ENCODE data around the gene STKLD1.

Gene STKLD1

DNA sequence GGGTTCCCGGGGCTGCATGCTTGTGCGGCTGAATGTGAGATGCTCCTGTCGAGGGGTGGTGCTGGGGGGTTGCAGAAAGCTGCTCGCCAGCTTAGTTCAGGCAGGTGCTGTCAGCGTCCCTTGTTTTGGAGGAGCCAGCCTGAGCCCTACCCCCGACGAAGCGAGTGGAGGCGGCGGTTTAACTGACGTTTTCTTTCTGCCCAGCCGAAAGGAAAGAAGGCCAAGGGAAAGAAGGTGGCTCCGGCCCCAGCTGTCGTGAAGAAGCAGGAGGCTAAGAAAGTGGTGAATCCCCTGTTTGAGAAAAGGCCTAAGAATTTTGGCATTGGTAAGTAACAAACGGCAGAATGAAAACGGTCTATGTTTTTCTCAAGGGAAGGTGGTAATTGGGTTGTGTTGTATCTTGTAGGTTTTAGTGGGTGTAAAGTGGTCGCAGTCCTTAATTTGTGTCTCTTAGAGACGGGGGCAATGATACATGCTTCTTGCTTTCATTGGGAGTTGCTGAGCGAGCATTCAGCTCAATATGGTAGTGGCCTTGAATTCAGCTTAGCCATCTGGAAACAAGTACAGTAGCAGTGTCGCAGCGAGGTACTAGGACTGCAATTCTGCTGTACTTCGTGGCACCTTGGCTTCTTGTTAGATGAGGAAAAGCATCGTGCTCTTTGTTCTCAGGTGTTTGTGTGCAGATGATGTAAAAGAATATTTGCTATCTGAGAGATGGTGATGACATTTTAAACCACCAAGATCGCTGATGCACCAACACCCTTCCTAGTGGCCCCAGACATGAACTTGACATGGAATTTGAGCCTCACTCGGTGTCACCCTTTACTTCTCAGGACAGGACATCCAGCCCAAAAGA is 27.2 kb upstream of the STKLD1 start:
- Histone ChIP-seq H3K9me3 (ENCODE audit: severe bottlenecking) (no peaks in the 10 kb centered on the region), H3K27me3 (ENCODE audit: insufficient read depth, poor library complexity, severe bottlenecking) (no peaks in the 10 kb centered on the region), H3K27ac (ENCODE audit: poor library complexity, severe bottlenecking) (peak overlapping the region; percentile 93), H3K4me1 (ENCODE audit: insufficient read depth, poor library complexity, severe bottlenecking) (peaks cover 7% of the 10 kb centered on the region), H3K36me3 (ENCODE audit: low read depth) (peaks cover 81% of the 10 kb centered on the region), H3K4me3 (ENCODE audit: severe bottlenecking) (peak overlapping the region; percentile 93)
- ATAC-seq (ENCODE audit: low read depth) = no peak
- TF ChIP-seq, protein P1, sequence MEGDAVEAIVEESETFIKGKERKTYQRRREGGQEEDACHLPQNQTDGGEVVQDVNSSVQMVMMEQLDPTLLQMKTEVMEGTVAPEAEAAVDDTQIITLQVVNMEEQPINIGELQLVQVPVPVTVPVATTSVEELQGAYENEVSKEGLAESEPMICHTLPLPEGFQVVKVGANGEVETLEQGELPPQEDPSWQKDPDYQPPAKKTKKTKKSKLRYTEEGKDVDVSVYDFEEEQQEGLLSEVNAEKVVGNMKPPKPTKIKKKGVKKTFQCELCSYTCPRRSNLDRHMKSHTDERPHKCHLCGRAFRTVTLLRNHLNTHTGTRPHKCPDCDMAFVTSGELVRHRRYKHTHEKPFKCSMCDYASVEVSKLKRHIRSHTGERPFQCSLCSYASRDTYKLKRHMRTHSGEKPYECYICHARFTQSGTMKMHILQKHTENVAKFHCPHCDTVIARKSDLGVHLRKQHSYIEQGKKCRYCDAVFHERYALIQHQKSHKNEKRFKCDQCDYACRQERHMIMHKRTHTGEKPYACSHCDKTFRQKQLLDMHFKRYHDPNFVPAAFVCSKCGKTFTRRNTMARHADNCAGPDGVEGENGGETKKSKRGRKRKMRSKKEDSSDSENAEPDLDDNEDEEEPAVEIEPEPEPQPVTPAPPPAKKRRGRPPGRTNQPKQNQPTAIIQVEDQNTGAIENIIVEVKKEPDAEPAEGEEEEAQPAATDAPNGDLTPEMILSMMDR (IDR thresholded peaks at IDR 0.05; ENCODE audit: poor library complexity, severe bottlenecking) = no peak
- DNase-seq (ENCODE audit: low spot score) = no peak

DNA sequence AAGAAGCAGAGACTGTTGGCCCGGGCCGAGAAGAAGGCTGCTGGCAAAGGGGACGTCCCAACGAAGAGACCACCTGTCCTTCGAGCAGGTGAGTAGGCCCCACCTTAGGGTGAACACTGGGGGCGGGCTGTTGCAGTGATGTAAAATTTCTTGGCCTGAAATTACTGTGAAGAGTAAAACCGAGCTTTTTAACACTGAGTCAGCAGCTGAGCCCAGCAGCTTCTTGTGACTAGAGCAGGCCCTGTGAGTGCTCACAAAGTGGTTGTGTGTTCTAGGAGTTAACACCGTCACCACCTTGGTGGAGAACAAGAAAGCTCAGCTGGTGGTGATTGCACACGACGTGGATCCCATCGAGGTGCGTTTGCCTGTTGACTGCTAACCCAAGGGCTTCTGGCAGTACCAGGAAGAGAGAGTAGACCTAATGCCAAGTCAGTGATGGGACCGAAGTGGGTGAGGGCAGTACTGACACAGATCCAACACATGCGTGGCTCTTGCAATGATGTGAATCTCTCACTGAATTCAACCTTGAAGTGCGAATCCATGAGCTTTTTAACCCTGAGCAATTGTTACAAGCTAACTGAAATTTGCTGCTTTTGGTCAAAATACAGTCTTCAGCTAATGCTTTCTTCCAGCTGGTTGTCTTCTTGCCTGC is 26.1 kb upstream of the STKLD1 start:
- Histone ChIP-seq H3K27ac (ENCODE audit: poor library complexity, severe bottlenecking) (peak overlapping the region; percentile 93), H3K27me3 (ENCODE audit: insufficient read depth, poor library complexity, severe bottlenecking) (no peaks in the 10 kb centered on the region), H3K4me1 (ENCODE audit: insufficient read depth, poor library complexity, severe bottlenecking) (peaks cover 7% of the 10 kb centered on the region), H3K4me3 (ENCODE audit: severe bottlenecking) (no peak overlapping the region), H3K36me3 (ENCODE audit: low read depth) (peaks cover 76% of the 10 kb centered on the region), H3K9me3 (ENCODE audit: severe bottlenecking) (no peaks in the 10 kb centered on the region)
- TF ChIP-seq, protein P1 (IDR thresholded peaks at IDR 0.05; ENCODE audit: poor library complexity, severe bottlenecking) = no peak
- DNase-seq (ENCODE audit: low spot score) (no peak), ATAC-seq (ENCODE audit: low read depth) (no peak)

DNA sequence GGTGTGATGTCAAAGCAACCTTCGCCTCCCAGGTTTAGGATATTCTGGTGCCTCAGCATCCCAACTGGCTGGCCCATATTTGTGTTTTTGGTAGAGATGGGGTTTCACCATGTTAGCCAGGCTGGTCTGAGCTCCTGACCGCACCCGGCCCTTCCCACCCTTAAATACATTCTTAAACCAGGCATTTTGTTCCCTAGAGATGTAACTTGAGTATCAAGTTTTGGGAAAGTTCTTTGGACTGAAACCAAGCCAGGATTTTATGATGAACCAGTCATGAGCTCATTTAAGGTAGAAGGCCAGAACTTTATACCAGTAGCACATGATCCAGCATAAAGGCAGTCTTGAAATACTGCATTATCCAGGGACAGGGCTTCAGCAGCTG is 24.6 kb upstream of the STKLD1 start:
- no peaks in the 10 kb centered on the region for H3K27me3 ChIP-seq (ENCODE audit: insufficient read depth, poor library complexity, severe bottlenecking)
- H3K27ac ChIP-seq (ENCODE audit: poor library complexity, severe bottlenecking) = peak overlapping the region; percentile 93
- no peak for DNase-seq (ENCODE audit: low spot score)
- peaks cover 7% of the 10 kb centered on the region for H3K4me1 ChIP-seq (ENCODE audit: insufficient read depth, poor library complexity, severe bottlenecking)
- H3K4me3 ChIP-seq (ENCODE audit: severe bottlenecking) = no peak overlapping the region
- no peaks in the 10 kb centered on the region for H3K9me3 ChIP-seq (ENCODE audit: severe bottlenecking)
- TF ChIP-seq, protein P1 (IDR thresholded peaks at IDR 0.05; ENCODE audit: poor library complexity, severe bottlenecking) = no peak
- H3K36me3 ChIP-seq (ENCODE audit: low read depth) = peaks cover 63% of the 10 kb centered on the region
- no peak for ATAC-seq (ENCODE audit: low read depth)

DNA sequence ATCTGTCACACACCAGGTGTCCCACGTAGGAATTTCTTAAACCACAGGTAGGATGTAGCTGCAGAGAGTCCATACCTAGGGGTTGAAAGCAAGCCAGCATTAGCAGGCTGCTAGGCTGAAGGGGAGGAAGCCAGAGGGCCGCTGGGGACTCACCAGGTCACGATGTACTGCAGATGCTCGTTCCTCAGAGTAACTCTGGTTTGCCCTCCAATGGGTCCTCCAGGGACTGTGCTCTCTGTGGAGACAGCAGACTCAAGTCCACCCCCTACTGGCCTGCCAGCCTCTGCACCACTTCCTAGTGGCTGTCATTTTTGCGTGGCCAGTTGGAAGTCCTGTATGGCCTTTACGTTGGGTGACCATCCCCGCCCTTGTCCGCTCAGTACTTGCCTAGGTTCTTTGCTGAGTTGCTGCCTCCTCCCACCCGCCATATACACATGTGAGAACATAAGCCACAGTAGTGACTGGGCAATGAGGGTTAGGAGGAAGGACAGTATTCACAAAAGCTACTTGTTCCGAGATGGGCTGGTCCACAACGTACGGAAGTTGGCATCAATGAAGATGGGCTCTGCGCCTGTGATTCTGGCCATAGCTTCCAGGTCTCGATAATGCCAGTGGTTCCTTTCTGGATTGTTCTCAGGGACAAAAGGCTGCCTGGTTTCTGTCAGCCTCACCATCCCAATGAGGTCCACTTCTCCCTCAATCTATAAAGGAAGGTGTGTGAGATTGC is 24.1 kb upstream of the STKLD1 start:
- Histone ChIP-seq H3K4me1 (ENCODE audit: insufficient read depth, poor library complexity, severe bottlenecking) (peaks cover 7% of the 10 kb centered on the region), H3K9me3 (ENCODE audit: severe bottlenecking) (no peaks in the 10 kb centered on the region), H3K27me3 (ENCODE audit: insufficient read depth, poor library complexity, severe bottlenecking) (no peaks in the 10 kb centered on the region), H3K36me3 (ENCODE audit: low read depth) (peaks cover 63% of the 10 kb centered on the region), H3K27ac (ENCODE audit: poor library complexity, severe bottlenecking) (peak overlapping the region; percentile 93), H3K4me3 (ENCODE audit: severe bottlenecking) (no peak overlapping the region)
- ATAC-seq (ENCODE audit: low read depth) (peak; percentile 11; the same call in 1 of the 3 replicates), DNase-seq (ENCODE audit: low spot score) (no peak)
- TF ChIP-seq, protein P1 (IDR thresholded peaks at IDR 0.05; ENCODE audit: poor library complexity, severe bottlenecking) = peak; percentile 52

Data from RWPE2 (cell line).